Measurements from ENCODE around the gene B9D2. TPM values are rescaled to one million over a fixed set of nuclear protein-coding genes. Genes with fewer than 3 reads are reported as not detected.
A peak's percentile ranks its signal among the peaks of the same experiment; 100 is the strongest.

The B9D2 gene
- total RNA-seq, 1 donor from 2014 or later, result 6.9 TPM

GRCh38 chr19:41310033-41310831 lies 53.7 kb downstream of the B9D2 start, which contains the start of gene CCDC97:
CCDC97 (plus strand) TSS chr19:41310172; CDS start chr19:41310311, 139 bp downstream.
- DNase-seq (ENCODE audit: low read depth in 2 of 2), result peak; percentile 89 to 93

- peak in 1 of 2 donors; percentile 41 for DNase-seq (ENCODE audit: low read depth in 2 of 2)
Observed at GRCh38 chr19:41309180-41310032, 54.5 kb downstream of the B9D2 start.

- DNase-seq (ENCODE audit: low read depth in 2 of 2), result peak; percentile 90
Observed at GRCh38 chr19:41308450-41309179, 55.3 kb downstream of the B9D2 start.

- peak in 1 of 2 donors; percentile 30 for DNase-seq (ENCODE audit: low read depth in 2 of 2)
Observed at GRCh38 chr19:41307954-41308449, 55.9 kb downstream of the B9D2 start.

GRCh38 chr19:41307090-41307875 lies 56.7 kb downstream of the B9D2 start:
- DNase-seq (ENCODE audit: low read depth in 2 of 2), result peak in 1 of 2 donors; percentile 36

GRCh38 chr19:41305927-41306793 lies 57.8 kb downstream of the B9D2 start:
- no peak for DNase-seq (ENCODE audit: low read depth in 2 of 2)

- DNase-seq (ENCODE audit: low read depth in 2 of 2), result peak in 1 of 2 donors; percentile 68
Observed at GRCh38 chr19:41304706-41305483, 59.1 kb downstream of the B9D2 start.

Other genes with a start within 250 kb of the B9D2 start
- gene CYP2F1, start 249.7 kb downstream of the B9D2 start, total RNA-seq, result not detected in 2 replicates
- 0.65 TPM in 1 of 2 replicates, not detected in the other for gene CYP2S1, start 170.9 kb downstream of the B9D2 start, total RNA-seq
- 2.6 and 27.0 TPM in 2 replicates for gene AXL, start 144.9 kb downstream of the B9D2 start, total RNA-seq
- 42.1 and 53.0 TPM in 2 replicates for gene HNRNPUL1, start 99.8 kb downstream of the B9D2 start, total RNA-seq
- 4.4 and 8.7 TPM in 2 replicates for gene CCDC97, start 54.0 kb downstream of the B9D2 start, total RNA-seq
- 17.4 and 19.6 TPM in 2 replicates for gene TGFB1, start 10.2 kb downstream of the B9D2 start, total RNA-seq
- 2.2 and 3.3 TPM in 2 replicates for gene TMEM91, start 12.4 kb upstream of the B9D2 start, total RNA-seq
- 12.9 and 13.9 TPM in 2 replicates for gene EXOSC5, start 33.2 kb upstream of the B9D2 start, total RNA-seq
- 36.1 and 40.1 TPM in 2 replicates for gene BCKDHA, start 33.7 kb upstream of the B9D2 start, total RNA-seq
- gene B3GNT8, start 63.2 kb upstream of the B9D2 start, total RNA-seq, result 2.2 and 3.0 TPM in 2 replicates
- 30.5 and 36.3 TPM in 2 replicates for gene DMAC2, start 75.8 kb upstream of the B9D2 start, total RNA-seq
- not detected in 2 replicates for gene ERICH4, start 79.0 kb upstream of the B9D2 start, total RNA-seq
- 6.8 and 10.7 TPM in 2 replicates for gene CEACAM21, start 212.0 kb upstream of the B9D2 start, total RNA-seq